ENCODE results near the gene ANGPTL4. TPM values are rescaled to one million over a fixed set of nuclear protein-coding genes. Genes with fewer than 3 reads are reported as not detected.
A peak's percentile ranks its signal among the peaks of the same experiment; 100 is the strongest.
"Not testable (repeated sequence)": the region's sequence is repeated elsewhere in the genome, so short reads cannot be mapped to it uniquely, and the experiment has no call there.

The ANGPTL4 gene
- total RNA-seq, 1 donor from 2014 or later = 55.4 TPM

DNA sequence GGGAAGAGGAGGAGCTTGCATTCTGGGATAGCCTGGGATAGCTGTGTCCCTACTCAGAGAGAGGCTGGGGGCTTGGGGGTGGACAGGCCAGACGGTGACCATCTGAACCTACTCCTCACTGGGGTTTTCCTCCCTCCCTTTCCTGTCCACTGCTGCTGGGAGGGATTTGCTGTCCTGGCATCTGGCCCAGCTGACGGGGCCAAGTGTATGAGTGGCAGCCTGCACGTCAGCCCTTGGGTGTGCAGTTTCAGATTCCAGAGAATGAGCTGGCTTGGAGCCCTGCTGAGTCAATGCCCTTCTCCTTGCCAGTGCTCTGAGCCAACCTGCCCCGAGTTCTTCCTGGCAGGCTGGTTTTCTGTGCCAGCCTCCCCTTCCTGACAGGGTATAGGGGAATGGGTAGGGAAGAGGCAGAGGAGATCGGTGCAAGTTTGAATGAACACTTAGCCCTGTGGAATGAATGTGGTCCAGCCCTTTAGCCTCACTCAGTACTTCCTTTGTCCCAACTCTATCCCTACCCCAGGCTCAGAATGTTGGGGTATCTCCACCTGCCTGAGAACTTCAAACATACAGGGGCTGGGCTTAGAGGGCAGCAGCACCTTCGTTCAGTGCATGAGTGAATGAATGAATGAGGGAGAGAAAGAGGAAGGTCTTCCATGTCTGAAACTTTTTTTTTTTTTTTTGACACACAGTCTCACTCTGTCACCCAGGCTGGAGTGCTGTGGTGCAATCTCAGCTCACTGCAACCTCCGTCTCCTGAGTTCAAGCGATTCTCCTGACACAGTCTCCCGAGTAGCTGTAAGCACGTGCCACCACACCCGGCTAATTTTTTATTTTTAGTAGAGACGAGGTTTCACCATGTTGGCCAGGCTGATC, 1.8 kb upstream of the ANGPTL4 start:
- ATAC-seq = peak; percentile 88

DNA sequence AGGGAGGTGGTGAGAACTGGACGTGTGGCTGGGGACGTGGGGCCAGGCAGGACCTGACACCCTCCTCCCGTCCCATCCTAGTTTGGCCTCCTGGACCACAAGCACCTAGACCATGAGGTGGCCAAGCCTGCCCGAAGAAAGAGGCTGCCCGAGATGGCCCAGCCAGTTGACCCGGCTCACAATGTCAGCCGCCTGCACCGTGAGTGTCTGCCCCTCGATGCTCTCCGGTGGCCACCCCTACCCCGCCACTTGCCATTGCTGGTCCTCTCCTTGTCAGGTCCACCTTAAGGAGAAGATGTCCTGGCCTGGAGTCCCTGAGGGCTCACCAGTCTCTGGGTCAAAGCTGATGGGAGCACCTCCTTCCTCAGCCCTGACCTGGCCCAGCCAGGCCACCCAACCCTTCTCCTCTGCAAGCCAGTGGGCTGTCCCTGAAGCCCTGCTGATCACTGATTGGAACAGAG, 2.2 kb downstream of the ANGPTL4 start:
- ATAC-seq = no peak

DNA sequence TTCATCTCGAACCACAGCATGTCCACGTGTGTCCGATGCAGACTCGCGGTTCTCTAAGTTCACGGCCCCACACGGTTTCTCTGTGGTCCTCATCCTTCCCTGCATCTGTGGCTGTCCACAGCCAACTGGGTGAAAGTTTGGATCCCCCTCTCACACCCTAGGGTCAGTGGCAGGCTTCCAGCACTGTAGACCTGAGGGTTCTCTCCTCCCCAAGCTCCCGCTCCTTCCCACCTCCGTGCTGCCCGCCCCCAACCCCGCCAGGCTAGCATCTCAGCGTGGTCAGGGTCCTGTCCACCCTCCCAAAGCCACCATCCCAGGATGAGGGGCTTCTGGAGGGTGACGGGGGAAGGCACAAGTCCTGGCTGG, 3.0 kb downstream of the ANGPTL4 start:
- ATAC-seq = no peak

DNA sequence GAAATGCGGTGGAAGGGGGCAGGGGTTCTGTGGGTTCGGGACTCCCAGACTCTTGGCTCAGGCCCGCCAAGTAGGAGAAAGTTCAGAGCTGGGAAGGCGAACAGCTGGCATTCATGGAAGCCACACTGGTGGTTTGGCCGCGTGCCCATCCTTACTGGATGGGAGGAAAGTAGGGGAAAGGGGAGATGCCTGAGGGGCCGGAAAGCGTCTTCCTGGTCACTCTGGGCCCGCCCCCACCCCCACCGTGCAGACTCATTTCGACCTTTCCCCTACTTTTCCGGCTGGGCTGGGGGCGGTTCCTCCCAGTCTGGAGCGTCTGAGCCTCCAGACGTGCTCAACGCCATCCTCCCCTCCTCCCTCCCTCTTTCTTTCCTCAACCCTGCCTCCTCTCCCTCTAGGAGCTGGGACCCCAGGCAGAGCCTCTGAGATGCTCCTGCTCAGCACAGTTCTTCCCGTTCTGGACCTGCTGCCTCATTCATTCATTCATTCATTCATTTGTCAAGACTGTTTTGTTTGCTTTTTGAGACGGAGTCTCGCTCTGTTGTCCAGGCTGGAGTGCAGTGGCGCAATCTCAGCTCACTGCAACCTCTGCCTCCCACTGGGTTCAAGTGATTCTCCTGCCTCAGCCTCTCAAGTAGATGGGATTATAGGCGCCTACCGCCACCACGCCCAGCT, 3.5 kb downstream of the ANGPTL4 start:
- peak; percentile 14 for ATAC-seq

DNA sequence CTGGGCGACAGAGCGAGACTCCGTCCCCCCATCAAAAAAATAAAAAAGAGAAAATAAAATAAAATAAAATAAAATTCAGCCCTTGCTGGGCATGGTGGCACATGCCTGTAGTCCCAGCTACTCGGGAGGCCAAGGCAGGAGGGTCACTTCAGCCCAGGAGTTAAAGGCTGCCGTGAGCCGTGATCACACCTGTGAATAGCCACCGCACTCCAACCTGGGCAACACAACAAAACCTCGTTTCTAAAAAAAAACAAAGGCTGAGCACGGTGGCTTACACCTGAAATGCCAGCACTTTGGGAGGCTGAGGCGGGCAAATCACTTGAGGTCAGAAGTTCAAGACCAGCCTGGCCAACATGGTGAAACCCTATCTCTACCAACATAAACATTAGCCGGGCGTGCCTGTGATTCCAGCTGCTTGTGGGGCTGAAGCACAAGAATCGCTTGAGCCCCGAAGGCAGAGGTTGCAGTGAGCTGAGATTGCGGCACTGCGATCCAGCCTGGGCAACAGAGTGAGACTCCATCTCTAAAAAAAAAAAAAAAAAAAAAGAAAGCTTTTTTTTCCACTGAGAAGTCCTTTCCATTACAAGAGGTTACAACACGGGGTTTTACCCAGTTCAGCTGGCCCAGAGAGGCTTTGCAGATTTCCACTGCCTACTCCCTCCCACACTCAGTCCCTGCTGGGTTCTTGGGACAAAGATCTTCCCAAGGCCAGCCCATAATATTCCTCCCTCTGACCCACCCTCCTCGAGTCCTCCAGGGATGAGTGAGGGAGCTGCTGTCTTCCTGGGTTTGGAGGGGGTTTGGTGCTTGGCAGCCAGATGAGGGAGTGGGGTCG, 6.4 kb downstream of the ANGPTL4 start:
- ATAC-seq = peak; percentile 4

DNA sequence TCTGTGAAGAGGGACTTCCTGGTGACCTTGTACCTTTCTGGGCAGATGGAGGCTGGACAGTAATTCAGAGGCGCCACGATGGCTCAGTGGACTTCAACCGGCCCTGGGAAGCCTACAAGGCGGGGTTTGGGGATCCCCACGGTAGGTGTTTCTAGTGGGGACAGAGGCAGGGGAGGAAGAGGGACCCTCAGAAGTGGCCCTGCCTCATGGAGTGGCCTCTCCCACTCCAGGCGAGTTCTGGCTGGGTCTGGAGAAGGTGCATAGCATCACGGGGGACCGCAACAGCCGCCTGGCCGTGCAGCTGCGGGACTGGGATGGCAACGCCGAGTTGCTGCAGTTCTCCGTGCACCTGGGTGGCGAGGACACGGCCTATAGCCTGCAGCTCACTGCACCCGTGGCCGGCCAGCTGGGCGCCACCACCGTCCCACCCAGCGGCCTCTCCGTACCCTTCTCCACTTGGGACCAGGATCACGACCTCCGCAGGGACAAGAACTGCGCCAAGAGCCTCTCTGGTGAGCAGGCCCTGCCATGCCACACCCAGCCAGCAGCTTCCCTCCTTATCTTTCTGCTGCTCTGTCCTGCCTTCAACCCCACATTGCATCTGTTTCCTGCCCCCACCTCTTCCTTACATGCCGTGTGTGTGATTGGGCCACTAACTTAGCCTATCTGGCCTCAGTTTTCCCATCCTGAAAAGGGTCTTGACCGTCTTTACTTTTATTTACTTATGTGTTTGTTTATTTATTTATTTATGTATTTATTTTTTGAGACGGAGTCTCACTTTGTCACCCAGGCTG, 7.3 kb downstream of the ANGPTL4 start:
- ATAC-seq = peak; percentile 10

DNA sequence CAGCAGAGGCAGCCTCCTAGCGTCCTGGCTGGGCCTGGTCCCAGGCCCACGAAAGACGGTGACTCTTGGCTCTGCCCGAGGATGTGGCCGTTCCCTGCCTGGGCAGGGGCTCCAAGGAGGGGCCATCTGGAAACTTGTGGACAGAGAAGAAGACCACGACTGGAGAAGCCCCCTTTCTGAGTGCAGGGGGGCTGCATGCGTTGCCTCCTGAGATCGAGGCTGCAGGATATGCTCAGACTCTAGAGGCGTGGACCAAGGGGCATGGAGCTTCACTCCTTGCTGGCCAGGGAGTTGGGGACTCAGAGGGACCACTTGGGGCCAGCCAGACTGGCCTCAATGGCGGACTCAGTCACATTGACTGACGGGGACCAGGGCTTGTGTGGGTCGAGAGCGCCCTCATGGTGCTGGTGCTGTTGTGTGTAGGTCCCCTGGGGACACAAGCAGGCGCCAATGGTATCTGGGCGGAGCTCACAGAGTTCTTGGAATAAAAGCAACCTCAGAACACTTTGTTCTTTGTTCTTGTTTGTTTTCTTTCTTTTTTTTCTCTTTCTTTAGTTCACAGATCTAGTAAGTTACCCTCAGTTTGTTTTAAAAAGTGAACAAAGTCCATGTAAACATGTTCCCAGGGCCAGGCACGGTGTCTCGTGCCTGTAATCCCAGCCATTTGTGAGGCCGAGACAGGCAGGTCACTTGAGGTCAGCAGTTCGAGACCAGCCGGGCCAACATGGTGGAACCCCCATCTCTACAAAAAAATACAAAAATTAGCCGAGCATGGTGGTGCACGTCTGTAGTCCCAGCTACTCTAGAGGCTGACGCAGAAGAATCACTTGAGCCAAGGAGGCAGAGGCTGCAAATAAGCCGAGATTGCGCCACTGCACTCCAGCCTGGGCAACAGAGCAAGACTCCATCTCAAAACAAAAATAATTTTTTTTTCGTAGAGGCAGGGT, 10.2 kb downstream of the ANGPTL4 start:
- peak; percentile 22 for ATAC-seq

DNA sequence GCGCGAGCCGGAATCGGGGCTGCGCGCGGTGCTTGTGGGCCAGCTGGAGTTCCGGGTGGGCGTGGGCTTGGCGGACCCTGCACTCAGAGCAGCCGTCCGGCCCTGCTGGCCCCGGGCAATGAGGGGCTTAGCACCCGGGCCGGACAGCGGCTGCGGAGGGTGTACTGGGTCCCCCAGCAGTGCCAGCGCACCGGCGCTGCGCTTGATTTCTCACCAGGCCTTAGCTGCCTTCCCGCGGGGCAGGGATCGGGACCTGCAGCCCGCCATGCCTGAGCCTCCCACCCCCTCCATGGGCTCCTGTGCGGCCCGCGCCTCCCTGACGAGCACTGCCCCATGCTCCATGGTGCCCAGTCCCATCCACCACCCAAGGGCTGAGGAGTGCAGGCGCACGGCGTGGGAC, 11.8 kb downstream of the ANGPTL4 start:
- ATAC-seq = not testable (repeated sequence)

DNA sequence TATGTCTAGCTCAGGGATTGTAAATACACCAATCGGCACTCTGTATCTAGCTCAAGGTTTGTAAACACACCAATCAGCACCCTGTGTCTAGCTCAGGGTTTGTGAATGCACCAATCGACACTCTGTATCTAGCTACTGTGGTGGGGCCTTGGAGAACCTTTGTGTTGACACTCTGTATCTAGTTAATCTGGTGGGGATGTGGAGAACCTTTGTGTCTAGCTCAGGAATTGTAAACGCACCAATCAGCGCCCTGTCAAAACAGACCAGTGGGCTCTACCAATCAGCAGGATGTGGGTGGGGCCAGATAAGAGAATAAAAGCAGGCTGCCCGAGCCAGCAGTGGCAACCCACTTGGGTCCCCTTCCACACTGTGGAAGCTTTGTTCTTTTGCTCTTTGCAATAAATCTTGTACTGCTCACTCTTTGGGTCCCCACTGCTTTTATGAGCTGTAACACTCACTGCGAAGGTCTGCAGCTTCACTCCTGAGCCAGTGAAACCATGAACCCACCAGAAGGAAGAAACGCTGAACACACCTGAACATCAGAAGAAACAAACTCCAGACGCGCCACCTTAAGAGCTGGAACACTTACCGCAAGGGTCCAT, 12.5 kb downstream of the ANGPTL4 start:
- ATAC-seq = not testable (repeated sequence)

DNA sequence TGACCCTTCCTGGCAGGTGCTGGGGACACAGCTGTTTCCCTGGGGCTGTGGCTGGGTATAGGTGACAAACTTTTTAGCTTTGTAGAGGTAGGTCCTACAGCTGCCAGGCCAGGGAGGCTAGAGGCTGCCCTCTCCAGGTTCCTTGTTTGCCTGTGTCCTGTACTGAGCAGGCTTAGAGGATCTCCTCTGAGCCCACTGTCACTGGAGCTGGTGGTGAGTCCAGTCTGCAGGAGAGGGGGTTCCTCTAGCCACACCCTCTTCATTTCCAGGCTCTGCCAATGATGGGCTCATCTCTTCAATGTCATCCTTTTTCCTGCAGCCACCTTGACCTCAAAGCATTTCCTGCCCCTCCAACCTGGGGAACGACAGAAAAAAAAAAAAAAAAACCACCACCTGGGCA, 13.6 kb downstream of the ANGPTL4 start:
- ATAC-seq = peak; percentile 51

DNA sequence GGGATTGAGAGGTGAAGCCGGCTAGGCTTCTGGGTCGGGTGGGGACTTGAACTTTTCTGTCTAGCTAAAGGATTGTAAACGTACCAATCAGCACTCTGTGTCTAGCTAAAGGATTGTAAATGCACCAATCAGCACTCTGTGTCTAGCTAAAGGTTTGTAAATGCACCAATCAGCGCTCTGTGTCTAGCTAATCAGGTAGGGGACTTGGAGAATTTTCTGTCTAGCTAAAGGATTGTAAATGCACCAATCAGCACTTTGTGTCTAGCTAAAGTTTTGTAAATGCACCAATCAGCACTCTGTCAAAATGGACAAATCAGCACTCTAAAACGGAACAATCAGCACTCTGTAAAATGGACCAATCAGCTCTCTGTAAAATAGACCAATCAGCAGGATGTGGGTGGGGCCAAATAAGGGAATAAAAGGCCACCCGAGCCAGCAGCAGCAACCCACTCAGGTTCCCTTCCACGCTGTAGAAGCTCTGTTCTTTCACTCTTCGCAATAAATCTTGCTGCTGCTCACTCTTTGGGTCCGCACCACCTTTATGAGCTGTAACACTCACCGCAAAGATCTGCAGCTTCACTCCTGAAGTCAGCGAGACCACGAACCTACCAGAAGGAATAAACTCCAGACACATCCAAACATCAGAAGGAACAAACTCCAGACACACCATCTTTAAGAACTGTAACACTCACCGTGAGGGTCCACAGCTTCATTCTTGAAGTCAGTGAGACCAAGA, 15.4 kb downstream of the ANGPTL4 start:
- ATAC-seq = not testable (repeated sequence)

DNA sequence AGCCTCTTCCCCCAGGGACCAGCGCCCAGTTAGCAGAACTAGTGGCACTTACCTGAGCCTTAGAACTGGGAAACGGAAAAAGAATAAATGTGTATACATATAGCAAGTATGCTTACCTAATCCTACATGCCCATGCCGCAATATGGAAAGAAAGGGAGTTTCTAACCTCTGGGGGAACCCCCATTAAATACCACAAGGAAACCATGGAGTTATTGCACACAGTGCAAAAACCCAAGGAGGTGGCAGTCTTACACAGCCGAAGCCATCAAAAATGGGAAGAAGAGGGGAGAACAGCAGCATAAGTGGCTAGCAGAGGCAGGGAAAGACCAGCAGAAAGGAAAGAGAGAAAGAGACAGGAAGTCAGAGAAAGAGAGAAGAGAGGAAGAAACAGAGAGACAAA, 20.6 kb downstream of the ANGPTL4 start:
- ATAC-seq = not testable (repeated sequence)

DNA sequence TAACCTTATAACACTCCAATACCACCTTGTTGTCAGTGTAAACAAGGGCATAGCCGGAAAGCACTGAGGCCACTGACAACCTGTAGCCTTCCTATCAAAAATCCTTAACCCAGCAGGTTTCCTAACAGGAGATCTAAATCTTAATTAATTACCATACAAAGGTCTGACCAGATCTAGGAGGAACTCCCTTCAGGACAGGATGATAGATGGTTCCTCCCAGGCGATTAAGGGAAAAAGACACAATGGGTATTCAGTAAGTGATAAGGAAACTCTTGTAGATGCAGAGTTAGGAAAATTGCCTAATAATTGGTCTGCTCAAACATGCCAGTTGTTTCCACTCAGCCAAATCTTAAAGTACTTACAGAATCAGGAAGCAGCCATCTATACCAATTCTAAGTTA, 21.1 kb downstream of the ANGPTL4 start:
- not testable (repeated sequence) for ATAC-seq

DNA sequence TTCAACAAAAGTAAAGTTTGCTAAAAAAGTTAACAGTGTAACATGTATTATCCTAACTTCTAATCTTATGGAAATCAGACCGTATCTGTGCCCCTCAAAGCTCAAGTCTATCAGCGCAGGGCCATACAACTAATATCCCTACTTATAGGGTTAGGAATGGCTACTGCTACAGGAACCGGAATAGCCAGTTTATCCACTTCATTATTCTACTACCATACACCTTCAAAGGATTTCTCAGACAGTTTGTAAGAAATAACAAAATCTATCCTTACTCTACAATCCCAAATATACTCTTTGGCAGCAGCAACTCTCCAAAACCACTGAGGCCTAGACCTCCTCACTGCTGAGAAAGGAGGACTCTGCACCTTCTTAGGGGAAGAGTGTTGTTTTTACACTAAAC, 21.6 kb downstream of the ANGPTL4 start:
- not testable (repeated sequence) for ATAC-seq

DNA sequence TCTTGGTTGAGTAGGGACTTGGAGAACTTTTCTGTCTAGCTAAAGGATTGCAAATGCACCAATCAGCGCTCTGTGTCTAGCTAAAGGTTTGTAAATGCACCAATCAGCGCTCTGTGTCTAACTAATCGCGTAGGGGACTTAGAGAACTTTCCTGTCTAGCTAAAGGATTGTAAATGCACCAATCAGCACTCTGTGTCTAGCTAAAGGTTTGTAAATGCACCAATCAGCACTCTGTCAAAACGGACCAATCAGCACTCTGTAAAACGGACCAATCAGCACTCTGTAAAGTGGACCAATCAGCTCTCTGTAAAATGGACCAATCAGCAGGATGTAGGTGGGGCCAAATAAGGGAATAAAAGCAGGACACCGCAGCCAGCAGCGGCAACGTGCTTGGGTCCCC, 22.5 kb downstream of the ANGPTL4 start:
- ATAC-seq = not testable (repeated sequence)

DNA sequence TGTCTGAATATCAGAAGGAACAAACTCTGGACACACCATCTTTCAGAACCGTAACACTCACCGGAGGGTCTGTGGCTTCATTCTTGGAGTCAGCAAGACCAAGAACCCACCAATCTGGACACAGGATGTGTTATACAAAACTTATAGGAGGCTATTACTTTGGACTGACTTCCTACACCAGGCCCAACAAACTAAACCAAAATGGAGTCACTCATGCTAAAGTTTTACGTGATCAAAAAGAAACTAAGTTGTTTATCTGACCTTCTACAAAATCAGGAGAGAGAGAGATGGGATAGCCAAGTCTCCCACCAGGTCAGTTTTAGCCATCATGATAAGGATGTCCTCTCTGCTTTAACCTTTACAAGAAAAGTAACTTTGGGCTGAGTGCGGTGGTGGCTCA, 23.0 kb downstream of the ANGPTL4 start:
- no peak for ATAC-seq

DNA sequence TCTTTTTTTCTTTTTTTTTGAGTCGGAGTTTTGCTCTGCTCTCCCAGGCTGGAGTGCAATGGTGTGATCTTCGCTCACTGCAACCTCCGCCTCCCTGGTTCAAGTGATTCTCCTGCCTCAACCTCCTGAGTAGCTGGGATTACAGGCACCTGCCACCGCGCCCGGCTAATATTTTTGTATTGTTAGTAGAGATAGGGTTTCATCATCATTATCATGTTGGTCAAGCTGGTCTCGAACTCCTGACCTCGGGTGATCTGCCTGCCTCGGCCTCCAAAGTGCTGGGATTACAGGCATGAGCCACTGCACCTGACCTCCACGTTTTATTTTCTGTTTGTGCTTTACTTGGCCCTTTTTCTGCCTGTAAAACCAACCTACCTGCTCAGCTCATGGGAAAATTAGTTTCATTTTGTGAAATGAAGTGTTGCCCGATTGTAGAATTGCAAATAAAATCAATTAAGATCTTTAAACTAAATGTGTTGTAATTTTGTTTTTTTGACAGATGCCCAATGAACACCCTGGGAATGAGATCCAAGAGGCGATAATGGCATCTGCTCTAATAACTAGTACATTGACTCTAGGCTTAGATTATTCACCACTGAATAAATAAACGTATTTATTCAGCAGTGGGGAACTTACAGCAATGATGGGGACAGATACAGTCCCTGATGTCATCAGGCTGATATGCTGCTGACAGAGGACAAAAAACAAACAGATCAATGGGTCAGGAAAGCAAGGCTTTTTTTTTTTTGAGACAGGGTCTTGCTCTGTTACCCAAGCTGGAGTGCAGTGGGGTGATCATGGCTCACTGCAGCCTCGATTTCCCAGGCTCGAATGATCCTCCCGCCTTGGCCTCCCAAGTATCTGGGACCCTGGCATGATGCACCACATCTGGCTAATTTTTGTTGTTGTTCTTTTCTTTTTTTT, 24.0 kb downstream of the ANGPTL4 start:
- ATAC-seq = no peak

DNA sequence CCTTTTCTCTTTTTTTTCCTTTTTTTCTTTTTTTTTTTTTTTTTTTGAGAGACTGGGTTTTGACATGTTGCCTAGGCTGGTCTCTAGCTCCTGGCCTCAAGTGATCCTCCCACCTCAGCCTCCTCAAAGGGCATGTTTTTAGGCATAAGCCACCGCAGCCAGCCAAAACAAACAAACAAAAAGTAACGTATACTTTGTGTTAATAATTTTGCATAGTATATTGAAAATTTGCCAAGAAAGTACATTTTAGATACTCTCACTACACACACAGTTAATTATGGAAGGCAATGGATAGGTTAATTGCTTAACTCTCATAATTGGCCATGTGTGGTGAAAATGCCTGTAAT, 24.6 kb downstream of the ANGPTL4 start:
- ATAC-seq = no peak

Measured in esophagus mucosa (tissue), 1 donor.